ENCODE data around the gene TAX1BP1.

DNA sequence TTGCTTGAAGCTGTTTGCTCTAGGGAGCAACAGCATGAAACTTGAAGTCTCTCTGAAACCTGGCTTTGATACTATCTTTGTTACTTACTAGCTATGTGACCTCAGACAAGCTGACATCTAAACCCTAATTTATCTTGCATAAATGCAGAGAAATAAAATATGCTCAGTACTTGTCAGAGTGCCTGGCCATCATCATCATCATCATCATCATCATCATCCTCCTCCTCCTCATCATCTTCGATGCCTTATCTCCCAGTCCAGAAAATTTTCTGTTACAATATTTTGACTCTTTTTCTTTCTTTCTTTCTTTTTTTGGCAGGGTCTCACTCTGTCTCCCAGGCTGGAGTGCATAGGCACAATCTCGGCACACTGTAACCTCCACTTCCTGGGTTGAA lies 34.8 kb upstream of the TAX1BP1 start:
- TF ChIP-seq, protein P1, sequence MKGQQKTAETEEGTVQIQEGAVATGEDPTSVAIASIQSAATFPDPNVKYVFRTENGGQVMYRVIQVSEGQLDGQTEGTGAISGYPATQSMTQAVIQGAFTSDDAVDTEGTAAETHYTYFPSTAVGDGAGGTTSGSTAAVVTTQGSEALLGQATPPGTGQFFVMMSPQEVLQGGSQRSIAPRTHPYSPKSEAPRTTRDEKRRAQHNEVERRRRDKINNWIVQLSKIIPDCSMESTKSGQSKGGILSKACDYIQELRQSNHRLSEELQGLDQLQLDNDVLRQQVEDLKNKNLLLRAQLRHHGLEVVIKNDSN (CRISPR knock-in tag; IDR thresholded peaks at IDR 0.05): no peak
- no peak for TF ChIP-seq FOXK1 (CRISPR knock-in tag; IDR thresholded peaks at IDR 0.05)
- TF ChIP-seq ZNF396 (CRISPR knock-in tag; IDR thresholded peaks at IDR 0.05; ENCODE audit: borderline replicate concordance): no peak
- TF ChIP-seq, protein P2, sequence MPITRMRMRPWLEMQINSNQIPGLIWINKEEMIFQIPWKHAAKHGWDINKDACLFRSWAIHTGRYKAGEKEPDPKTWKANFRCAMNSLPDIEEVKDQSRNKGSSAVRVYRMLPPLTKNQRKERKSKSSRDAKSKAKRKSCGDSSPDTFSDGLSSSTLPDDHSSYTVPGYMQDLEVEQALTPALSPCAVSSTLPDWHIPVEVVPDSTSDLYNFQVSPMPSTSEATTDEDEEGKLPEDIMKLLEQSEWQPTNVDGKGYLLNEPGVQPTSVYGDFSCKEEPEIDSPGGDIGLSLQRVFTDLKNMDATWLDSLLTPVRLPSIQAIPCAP (CRISPR knock-in tag; IDR thresholded peaks at IDR 0.05): no peak
- TF ChIP-seq SP1 (CRISPR knock-in tag; conservative IDR thresholded peaks at IDR 0.05): no peak
- no peak for TF ChIP-seq ZNF121 (CRISPR knock-in tag; IDR thresholded peaks at IDR 0.05)
- TF ChIP-seq, protein P3, sequence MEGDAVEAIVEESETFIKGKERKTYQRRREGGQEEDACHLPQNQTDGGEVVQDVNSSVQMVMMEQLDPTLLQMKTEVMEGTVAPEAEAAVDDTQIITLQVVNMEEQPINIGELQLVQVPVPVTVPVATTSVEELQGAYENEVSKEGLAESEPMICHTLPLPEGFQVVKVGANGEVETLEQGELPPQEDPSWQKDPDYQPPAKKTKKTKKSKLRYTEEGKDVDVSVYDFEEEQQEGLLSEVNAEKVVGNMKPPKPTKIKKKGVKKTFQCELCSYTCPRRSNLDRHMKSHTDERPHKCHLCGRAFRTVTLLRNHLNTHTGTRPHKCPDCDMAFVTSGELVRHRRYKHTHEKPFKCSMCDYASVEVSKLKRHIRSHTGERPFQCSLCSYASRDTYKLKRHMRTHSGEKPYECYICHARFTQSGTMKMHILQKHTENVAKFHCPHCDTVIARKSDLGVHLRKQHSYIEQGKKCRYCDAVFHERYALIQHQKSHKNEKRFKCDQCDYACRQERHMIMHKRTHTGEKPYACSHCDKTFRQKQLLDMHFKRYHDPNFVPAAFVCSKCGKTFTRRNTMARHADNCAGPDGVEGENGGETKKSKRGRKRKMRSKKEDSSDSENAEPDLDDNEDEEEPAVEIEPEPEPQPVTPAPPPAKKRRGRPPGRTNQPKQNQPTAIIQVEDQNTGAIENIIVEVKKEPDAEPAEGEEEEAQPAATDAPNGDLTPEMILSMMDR (IDR thresholded peaks at IDR 0.05): no peak
- TF ChIP-seq, protein P4, sequence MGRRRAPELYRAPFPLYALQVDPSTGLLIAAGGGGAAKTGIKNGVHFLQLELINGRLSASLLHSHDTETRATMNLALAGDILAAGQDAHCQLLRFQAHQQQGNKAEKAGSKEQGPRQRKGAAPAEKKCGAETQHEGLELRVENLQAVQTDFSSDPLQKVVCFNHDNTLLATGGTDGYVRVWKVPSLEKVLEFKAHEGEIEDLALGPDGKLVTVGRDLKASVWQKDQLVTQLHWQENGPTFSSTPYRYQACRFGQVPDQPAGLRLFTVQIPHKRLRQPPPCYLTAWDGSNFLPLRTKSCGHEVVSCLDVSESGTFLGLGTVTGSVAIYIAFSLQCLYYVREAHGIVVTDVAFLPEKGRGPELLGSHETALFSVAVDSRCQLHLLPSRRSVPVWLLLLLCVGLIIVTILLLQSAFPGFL (CRISPR knock-in tag; IDR thresholded peaks at IDR 0.05; ENCODE audit: borderline replicate concordance): no peak
- TF ChIP-seq TEAD1 (CRISPR knock-in tag; IDR thresholded peaks at IDR 0.05): no peak
- no peak for TF ChIP-seq ETV6 (CRISPR knock-in tag; IDR thresholded peaks at IDR 0.05)
- TF ChIP-seq, protein P5, sequence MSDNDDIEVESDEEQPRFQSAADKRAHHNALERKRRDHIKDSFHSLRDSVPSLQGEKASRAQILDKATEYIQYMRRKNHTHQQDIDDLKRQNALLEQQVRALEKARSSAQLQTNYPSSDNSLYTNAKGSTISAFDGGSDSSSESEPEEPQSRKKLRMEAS (CRISPR knock-in tag; IDR thresholded peaks at IDR 0.05): no peak
- TF ChIP-seq, protein P6, sequence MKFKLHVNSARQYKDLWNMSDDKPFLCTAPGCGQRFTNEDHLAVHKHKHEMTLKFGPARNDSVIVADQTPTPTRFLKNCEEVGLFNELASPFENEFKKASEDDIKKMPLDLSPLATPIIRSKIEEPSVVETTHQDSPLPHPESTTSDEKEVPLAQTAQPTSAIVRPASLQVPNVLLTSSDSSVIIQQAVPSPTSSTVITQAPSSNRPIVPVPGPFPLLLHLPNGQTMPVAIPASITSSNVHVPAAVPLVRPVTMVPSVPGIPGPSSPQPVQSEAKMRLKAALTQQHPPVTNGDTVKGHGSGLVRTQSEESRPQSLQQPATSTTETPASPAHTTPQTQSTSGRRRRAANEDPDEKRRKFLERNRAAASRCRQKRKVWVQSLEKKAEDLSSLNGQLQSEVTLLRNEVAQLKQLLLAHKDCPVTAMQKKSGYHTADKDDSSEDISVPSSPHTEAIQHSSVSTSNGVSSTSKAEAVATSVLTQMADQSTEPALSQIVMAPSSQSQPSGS (CRISPR knock-in tag; IDR thresholded peaks at IDR 0.05; ENCODE audit: borderline replicate concordance, low read depth): no peak
- TF ChIP-seq, protein P7, sequence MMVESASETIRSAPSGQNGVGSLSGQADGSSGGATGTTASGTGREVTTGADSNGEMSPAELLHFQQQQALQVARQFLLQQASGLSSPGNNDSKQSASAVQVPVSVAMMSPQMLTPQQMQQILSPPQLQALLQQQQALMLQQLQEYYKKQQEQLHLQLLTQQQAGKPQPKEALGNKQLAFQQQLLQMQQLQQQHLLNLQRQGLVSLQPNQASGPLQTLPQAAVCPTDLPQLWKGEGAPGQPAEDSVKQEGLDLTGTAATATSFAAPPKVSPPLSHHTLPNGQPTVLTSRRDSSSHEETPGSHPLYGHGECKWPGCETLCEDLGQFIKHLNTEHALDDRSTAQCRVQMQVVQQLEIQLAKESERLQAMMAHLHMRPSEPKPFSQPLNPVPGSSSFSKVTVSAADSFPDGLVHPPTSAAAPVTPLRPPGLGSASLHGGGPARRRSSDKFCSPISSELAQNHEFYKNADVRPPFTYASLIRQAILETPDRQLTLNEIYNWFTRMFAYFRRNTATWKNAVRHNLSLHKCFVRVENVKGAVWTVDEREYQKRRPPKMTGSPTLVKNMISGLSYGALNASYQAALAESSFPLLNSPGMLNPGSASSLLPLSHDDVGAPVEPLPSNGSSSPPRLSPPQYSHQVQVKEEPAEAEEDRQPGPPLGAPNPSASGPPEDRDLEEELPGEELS (CRISPR knock-in tag; IDR thresholded peaks at IDR 0.05): no peak
